K562 (cell line): Measurements from ENCODE around the gene MPPED2. TPM values are rescaled to one million over a fixed set of nuclear protein-coding genes. Genes with fewer than 3 reads are reported as not detected.

Source experiments
- ATAC-seq: fragments of 200-7000 bp; cut with Tn5 transposase; 3 replicates; pipeline ENCODE4 v1.9.1; 2020; ENCODE audit warnings: moderate library complexity
- BruUV-seq: library from RNA; stranded (reverse); fragments of 400-500 nt; replicated peaks from 2 replicates; lab custom pipeline; 2021; lab: Mats Ljungman, UMichigan
- CTCF ChIA-PET: fragments of 300-600 bp; formaldehyde crosslinking; extraction: SDS; loops from one replicate; lab custom pipeline; 2021; ENCODE audit warnings: low intra/inter-chr PET ratio; lab: Yijun Ruan, JAX
- POLR2A ChIA-PET: fragments of 300-600, 350-650 bp; sonication (Branson Sonifier 250); formaldehyde crosslinking; extraction: SDS; loops from one replicate; lab custom pipeline; 2021; ENCODE audit warnings: antibody characterized with exemption, inconsistent platforms; lab: Yijun Ruan, JAX
- DNase-seq, 4 experiments: peaks; one replicate each; pipeline versions ENCODE4 v3.0.0 to v3.0.0-alpha.2; 2011 to 2018; ENCODE audit warnings: low spot score in 3 of 4, mixed read lengths in 3 of 4; ENCODE audit errors: extremely low read depth in 1 of 4
- FAIRE-seq: peaks from 2 replicates; lab custom pipeline; 2011; peaks lifted over from hg19 to GRCh38; lab: Jason Lieb, UNC
- H2AFZ ChIP-seq: 2 replicates; pipeline ENCODE4 v1.6.0; 2011; ENCODE audit warnings: low read depth, low read length, control low read depth, inconsistent platforms
- H3K27ac ChIP-seq: fragments of 200-600 bp; 3 replicates; pipeline ENCODE4 v1.8.0; 2011; ENCODE audit warnings: low read depth, mild to moderate bottlenecking, control low read depth, inconsistent platforms, low read length, moderate library complexity, mixed read lengths; ENCODE audit errors: extremely low read depth
- H3K27me3 ChIP-seq, 2 experiments: fragments of 300-600 bp in 1 of 2; 2 replicates in 1 of 2; 3 replicates in 1 of 2; pipeline versions ENCODE4 v1.6.0 to v1.8.0; 2011; ENCODE audit warnings: inconsistent platforms in 2 of 2, low read length in 2 of 2, mild to moderate bottlenecking in 1 of 2, mixed read lengths in 1 of 2, moderate library complexity in 1 of 2; ENCODE audit not compliant: control insufficient read depth in 2 of 2, insufficient read depth in 2 of 2
- H3K36me3 ChIP-seq: fragments of 300-600 bp; 3 replicates; pipeline ENCODE4 v1.8.0; 2011; ENCODE audit warnings: mild to moderate bottlenecking, low read length, inconsistent platforms; ENCODE audit not compliant: control insufficient read depth, insufficient read depth
- H3K4me1 ChIP-seq, 2 experiments: fragments of 200-600 bp in 1 of 2; replicated peaks in 1 of 2; 2 replicates in 1 of 2; 3 replicates in 1 of 2; pipeline versions ENCODE4 v1.5.1 to v1.8.0; 2011; ENCODE audit warnings: inconsistent platforms in 2 of 2, low read length in 2 of 2, mild to moderate bottlenecking in 1 of 2, mixed read lengths in 1 of 2, moderate library complexity in 1 of 2; ENCODE audit not compliant: control insufficient read depth in 2 of 2, insufficient read depth in 2 of 2
- H3K4me2 ChIP-seq: 2 replicates; pipeline ENCODE4 v1.6.1; 2011; ENCODE audit warnings: low read length, control low read depth, inconsistent platforms, mixed read lengths; ENCODE audit not compliant: insufficient read depth
- H3K4me3 ChIP-seq: fragments of 200-600 bp; sonication (generic), shearing (Covaris generic); 2 replicates; pipeline ENCODE4 v1.5.1; 2016; ENCODE audit warnings: control low read depth, inconsistent platforms
- H3K79me2 ChIP-seq: fragments of 200-600 bp; 3 replicates; pipeline ENCODE4 v1.8.0; 2011; ENCODE audit warnings: low read length, inconsistent platforms; ENCODE audit not compliant: control insufficient read depth, insufficient read depth
- H3K9ac ChIP-seq, 2 experiments: 2 replicates each; pipeline versions ENCODE4 v1.6.0 to v1.6.1; 2011; ENCODE audit warnings: low read depth in 2 of 2, low read length in 2 of 2, control low read depth in 1 of 2, inconsistent platforms in 1 of 2, mild to moderate bottlenecking in 1 of 2, mixed read lengths in 1 of 2; ENCODE audit not compliant: insufficient read depth in 1 of 2
- H3K9me1 ChIP-seq: one replicate; pipeline ENCODE4 v1.6.0; 2011; ENCODE audit warnings: inconsistent platforms, mild to moderate bottlenecking, low read length, moderate library complexity; ENCODE audit not compliant: control insufficient read depth, insufficient read depth
- H3K9me3 ChIP-seq: replicated peaks from 2 replicates; pipeline ENCODE4 v1.5.1; 2011; ENCODE audit warnings: low read depth, low read length, inconsistent platforms; ENCODE audit not compliant: control insufficient read depth, insufficient read depth
- H4K20me1 ChIP-seq: replicated peaks from 2 replicates; pipeline ENCODE4 v1.6.1; 2011; ENCODE audit warnings: low read length, inconsistent platforms, mixed read lengths; ENCODE audit not compliant: control insufficient read depth, insufficient read depth
- BCL6 ChIP-seq: fragments of 250-450 bp; sonication (Bioruptor Pico); IDR thresholded peaks from 2 replicates; pipeline ENCODE4 v1.4.0; 2020
- CBFA2T2 ChIP-seq: fragments of 450-650 bp; conservative IDR thresholded peaks from 2 replicates; pipeline ENCODE4 v1.6.1; 2017; ENCODE audit warnings: mild to moderate bottlenecking
- CC2D1A ChIP-seq: fragments of 450-650 bp; IDR thresholded peaks from 2 replicates; pipeline ENCODE4 v1.6.1; 2017; ENCODE audit warnings: mild to moderate bottlenecking
- CEBPB ChIP-seq: fragments of 450-650 bp; IDR thresholded peaks from 2 replicates; pipeline ENCODE4 v1.6.1; 2016; ENCODE audit warnings: missing genetic modification characterization, missing compliant biosample characterization
- DLX4 ChIP-seq: fragments of 250-450 bp; sonication (Bioruptor Pico); IDR thresholded peaks from 2 replicates; pipeline ENCODE4 v1.6.1; 2021; ENCODE audit warnings: mild to moderate bottlenecking
- ELK3 ChIP-seq: fragments of 450-650 bp; formaldehyde crosslinking; IDR thresholded peaks from 2 replicates; pipeline ENCODE4 v1.4.0; 2020; ENCODE audit warnings: mild to moderate bottlenecking
- EP400 ChIP-seq: fragments of 450-650 bp; IDR thresholded peaks from 2 replicates; pipeline ENCODE4 v1.6.1; 2017; ENCODE audit warnings: antibody characterized with exemption, mild to moderate bottlenecking, moderate library complexity
- ESRRA ChIP-seq: fragments of 450-650 bp; IDR thresholded peaks from 2 replicates; pipeline ENCODE4 v1.6.1; 2014; ENCODE audit warnings: low read depth, mild to moderate bottlenecking, moderate library complexity, borderline replicate concordance
- MCM2 ChIP-seq: fragments of 450-650 bp; IDR thresholded peaks from 2 replicates; pipeline ENCODE4 v1.6.1; 2017; ENCODE audit warnings: low read depth, mild to moderate bottlenecking
- POLR3A ChIP-seq: IDR thresholded peaks from 2 replicates; pipeline ENCODE4 v1.6.1; 2011; ENCODE audit warnings: borderline replicate concordance, mild to moderate bottlenecking, moderate library complexity; ENCODE audit not compliant: insufficient read length, insufficient read depth; ENCODE audit errors: extremely low read depth
- PTBP1 ChIP-seq: fragments of 200-400 bp; formaldehyde crosslinking; IDR thresholded peaks from 2 replicates; pipeline ENCODE4 v1.6.1; 2017; ENCODE audit warnings: low read depth, low read length
- RBM14 ChIP-seq: fragments of 200-400 bp; formaldehyde crosslinking; IDR thresholded peaks from 2 replicates; pipeline ENCODE4 v1.6.1; 2018; ENCODE audit warnings: low read depth, mild to moderate bottlenecking, low read length, moderate library complexity, borderline replicate concordance; ENCODE audit not compliant: insufficient read depth
- SIRT6 ChIP-seq: IDR thresholded peaks from one replicate; pipeline ENCODE4 v1.6.1; 2012; ENCODE audit warnings: low read depth, mild to moderate bottlenecking, control low read depth, inconsistent platforms, low read length, moderate library complexity
- SMARCB1 ChIP-seq: IDR thresholded peaks from 2 replicates; pipeline ENCODE4 v1.6.1; 2011; ENCODE audit warnings: improper control_type of control experiment, low read depth; ENCODE audit not compliant: insufficient read length
- TAL1 ChIP-seq: fragments of 450-650 bp; IDR thresholded peaks from 2 replicates; pipeline ENCODE4 v1.6.1; 2016; ENCODE audit warnings: mild to moderate bottlenecking
- THRAP3 ChIP-seq: fragments of 450-650 bp; IDR thresholded peaks from 2 replicates; pipeline ENCODE4 v1.6.1; 2016; ENCODE audit warnings: mild to moderate bottlenecking, inconsistent platforms, borderline replicate concordance
- U2AF2 ChIP-seq: fragments of 200-400 bp; formaldehyde crosslinking; optimal IDR thresholded peaks from 2 replicates; pipeline ENCODE3; 2017; ENCODE audit warnings: low read depth, mild to moderate bottlenecking, low read length
- ZBTB7A ChIP-seq: IDR thresholded peaks from 2 replicates; pipeline ENCODE4 v1.6.1; 2011; ENCODE audit warnings: low read depth, mild to moderate bottlenecking, low read length, moderate library complexity, borderline replicate concordance; ENCODE audit not compliant: control insufficient read depth
- ZFX ChIP-seq: sonication (generic); formaldehyde crosslinking; IDR thresholded peaks from 2 replicates; pipeline ENCODE4 v1.8.0; 2022; ENCODE audit warnings: mild to moderate bottlenecking, missing genetic modification reagents, moderate library complexity
- ZNF274 ChIP-seq: IDR thresholded peaks from 2 replicates; pipeline ENCODE4 v1.6.1; 2011; ENCODE audit warnings: low read depth, mild to moderate bottlenecking, low read length, moderate library complexity, borderline replicate concordance
- ZNF511 ChIP-seq: sonication (generic); formaldehyde crosslinking; IDR thresholded peaks from 2 replicates; pipeline ENCODE4 v1.8.0; 2022; ENCODE audit warnings: mild to moderate bottlenecking, missing genetic modification reagents
- ZNF551 ChIP-seq: fragments of 250-450 bp; sonication (Bioruptor Pico); IDR thresholded peaks from 2 replicates; pipeline ENCODE4 v1.5.0; 2021; ENCODE audit warnings: mild to moderate bottlenecking, moderate library complexity
- WGBS: fragments of 100-300 bp; shearing (Covaris generic); methylation state at CpG from one replicate; pipeline ENCODE4 v1.1.6; 2016; ENCODE audit warnings: low coverage, mixed read lengths; ENCODE audit not compliant: insufficient coverage; ENCODE audit errors: missing lambda C conversion rate; 5-methylcytosine and 5-hydroxymethylcytosine counted together
- in situ Hi-C: fragments of 300-500 bp; cut with MboI; formaldehyde crosslinking; loops from 4 replicates; pipeline ENCODE4 v1.15.0; 2018; ENCODE audit warnings: inconsistent platforms, mixed read lengths
- intact Hi-C: fragments of 100-400 bp; cut with micrococcal nuclease; formaldehyde crosslinking; loops from 2 replicates; pipeline ENCODE4 v1.14.2; 2022
- polyA plus RNA-seq, 8 experiments: library from polyadenylated mRNA; depleted of rRNA in 4 of 8; stranded (reverse) in 5 of 8; unstranded in 3 of 8; fragments of >200 nt; fragmentation: Nextera tagmentation in 2 of 8; fragmentation: Illumina TruSeq in 1 of 8; extraction: Ambion mirVana in 2 of 8; extraction: Trizol in 1 of 8; gene quantifications; 2 replicates each; pipeline versions ENCODE4 v1.2.1 to v1.2.3, GENCODE V29; 2011 to 2014; ENCODE audit warnings: inconsistent platforms in 1 of 8, missing spikeins in 1 of 8
- total RNA-seq, 7 experiments: library from RNA; depleted of rRNA in 6 of 7; stranded (reverse); fragments of >200 nt in 6 of 7; fragmentation: Illumina TruSeq in 2 of 7; extraction: Trizol in 2 of 7; gene quantifications; 2 replicates each; pipeline versions ENCODE4 v1.2.1 to v1.2.3, GENCODE V29; 2011 to 2021; ENCODE audit warnings: low replicate concordance in 1 of 7

MPPED2 gene
- total and polyA plus RNA-seq, 9 of the 15 experiments (the other 6 are each of a cell fraction or from before 2014, with no cell fraction given): not detected

- TF ChIP-seq ZBTB7A (no peak), TAL1 (no peak), CEBPB (tag) (no peak), CC2D1A (no peak), BCL6 (CRISPR knock-in tag) (no peak)
Measured at GRCh38 chr11:30502305-30502704, 83.8 kb downstream of the MPPED2 start (continued).

GRCh38 chr11:30501744-30502143 lies 84.4 kb downstream of the MPPED2 start:
- no peak overlapping the region for H3K4me3 ChIP-seq
- H3K9me3 ChIP-seq: no peaks in the 10 kb centered on the region
- POLR2A ChIA-PET: no interaction called here
- WGBS: 0% methylated on average over 2 of the region's 2 CpGs
- BruUV-seq: no TSS peak
- H4K20me1 ChIP-seq: no peaks in the 10 kb centered on the region
- in situ Hi-C loops (no loop called here), intact Hi-C loops (no loop called here)
- FAIRE-seq (no peak), ATAC-seq (no peak), DNase-seq (no peak)
- H3K36me3 ChIP-seq: no peaks in the 10 kb centered on the region
- H2AFZ ChIP-seq: no peak overlapping the region
- no peaks in the 10 kb centered on the region for H3K27me3 ChIP-seq
- no peaks in the 10 kb centered on the region for H3K4me1 ChIP-seq
- H3K27ac ChIP-seq: no peak overlapping the region
- H3K79me2 ChIP-seq: no peaks in the 10 kb centered on the region
- CTCF ChIA-PET: no interaction called here
- H3K9ac ChIP-seq: no peak overlapping the region
- H3K4me2 ChIP-seq: no peak overlapping the region
- H3K9me1 ChIP-seq: no peaks in the 10 kb centered on the region
- TF ChIP-seq RBM14 (no peak), U2AF2 (no peak), ESRRA (no peak), DLX4 (CRISPR knock-in tag) (no peak), THRAP3 (no peak), PTBP1 (no peak), ZNF274 (no peak), POLR3A (no peak), ZFX (CRISPR knock-in tag) (no peak), MCM2 (no peak), CBFA2T2 (no peak), EP400 (no peak), ELK3 (CRISPR knock-in tag) (no peak), SIRT6 (no peak), SMARCB1 (no peak), ZNF511 (CRISPR knock-in tag) (no peak), ZNF551 (no peak)
